Hepatocyte (in vitro differentiated cells): ENCODE measurements around the gene PLA2G4E.

Experiments used
- EZH2 ChIP-seq: fragments of 200-600 bp; sonication (generic); IDR thresholded peaks from 2 replicates; pipeline ENCODE4 v1.6.1; 2016; ENCODE audit warnings: antibody characterized with exemption, mild to moderate bottlenecking, borderline replicate concordance
- EZH2phosphoT487 ChIP-seq: fragments of 200-600 bp; sonication (generic); IDR thresholded peaks from one replicate; pipeline ENCODE4 v1.6.1; 2018; ENCODE audit warnings: antibody characterized with exemption, mild to moderate bottlenecking, low read depth, moderate library complexity; ENCODE audit not compliant: unreplicated experiment, severe bottlenecking
- TF ChIP-seq, protein P1 (sequence below): fragments of 200-600 bp; sonication (generic); IDR thresholded peaks from 2 replicates; pipeline ENCODE4 v1.5.1; 2016; ENCODE audit warnings: antibody characterized with exemption, mild to moderate bottlenecking; ENCODE audit not compliant: poor library complexity

DNA sequence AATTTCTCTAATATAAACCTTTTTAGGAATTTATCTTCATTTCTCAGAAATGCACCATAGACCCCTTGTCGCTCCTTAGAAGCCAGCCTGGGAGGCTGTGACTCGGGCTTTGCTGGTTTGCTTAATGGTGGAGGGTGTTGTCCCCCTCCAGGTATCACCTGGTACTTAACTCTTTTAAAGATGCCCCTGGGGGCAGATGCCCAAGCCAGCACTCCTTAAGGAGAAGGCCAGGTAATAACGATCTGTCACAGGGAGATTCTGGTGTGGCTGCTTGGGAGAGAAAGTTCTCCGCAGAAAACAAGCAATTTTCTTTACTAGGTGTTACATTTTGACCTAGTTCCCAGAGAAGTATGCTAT is 70.7 kb downstream of the PLA2G4E start:
- TF ChIP-seq, protein P1, sequence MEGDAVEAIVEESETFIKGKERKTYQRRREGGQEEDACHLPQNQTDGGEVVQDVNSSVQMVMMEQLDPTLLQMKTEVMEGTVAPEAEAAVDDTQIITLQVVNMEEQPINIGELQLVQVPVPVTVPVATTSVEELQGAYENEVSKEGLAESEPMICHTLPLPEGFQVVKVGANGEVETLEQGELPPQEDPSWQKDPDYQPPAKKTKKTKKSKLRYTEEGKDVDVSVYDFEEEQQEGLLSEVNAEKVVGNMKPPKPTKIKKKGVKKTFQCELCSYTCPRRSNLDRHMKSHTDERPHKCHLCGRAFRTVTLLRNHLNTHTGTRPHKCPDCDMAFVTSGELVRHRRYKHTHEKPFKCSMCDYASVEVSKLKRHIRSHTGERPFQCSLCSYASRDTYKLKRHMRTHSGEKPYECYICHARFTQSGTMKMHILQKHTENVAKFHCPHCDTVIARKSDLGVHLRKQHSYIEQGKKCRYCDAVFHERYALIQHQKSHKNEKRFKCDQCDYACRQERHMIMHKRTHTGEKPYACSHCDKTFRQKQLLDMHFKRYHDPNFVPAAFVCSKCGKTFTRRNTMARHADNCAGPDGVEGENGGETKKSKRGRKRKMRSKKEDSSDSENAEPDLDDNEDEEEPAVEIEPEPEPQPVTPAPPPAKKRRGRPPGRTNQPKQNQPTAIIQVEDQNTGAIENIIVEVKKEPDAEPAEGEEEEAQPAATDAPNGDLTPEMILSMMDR, result no peak
- TF ChIP-seq EZH2 (no peak), EZH2phosphoT487 (no peak)
